Measurements from ENCODE around the gene SLC29A1. TPM values are rescaled to one million over a fixed set of nuclear protein-coding genes. Genes with fewer than 3 reads are reported as not detected.

SLC29A1 gene
- polyA plus RNA-seq, 1 experiment, result 34.1 TPM

DNA sequence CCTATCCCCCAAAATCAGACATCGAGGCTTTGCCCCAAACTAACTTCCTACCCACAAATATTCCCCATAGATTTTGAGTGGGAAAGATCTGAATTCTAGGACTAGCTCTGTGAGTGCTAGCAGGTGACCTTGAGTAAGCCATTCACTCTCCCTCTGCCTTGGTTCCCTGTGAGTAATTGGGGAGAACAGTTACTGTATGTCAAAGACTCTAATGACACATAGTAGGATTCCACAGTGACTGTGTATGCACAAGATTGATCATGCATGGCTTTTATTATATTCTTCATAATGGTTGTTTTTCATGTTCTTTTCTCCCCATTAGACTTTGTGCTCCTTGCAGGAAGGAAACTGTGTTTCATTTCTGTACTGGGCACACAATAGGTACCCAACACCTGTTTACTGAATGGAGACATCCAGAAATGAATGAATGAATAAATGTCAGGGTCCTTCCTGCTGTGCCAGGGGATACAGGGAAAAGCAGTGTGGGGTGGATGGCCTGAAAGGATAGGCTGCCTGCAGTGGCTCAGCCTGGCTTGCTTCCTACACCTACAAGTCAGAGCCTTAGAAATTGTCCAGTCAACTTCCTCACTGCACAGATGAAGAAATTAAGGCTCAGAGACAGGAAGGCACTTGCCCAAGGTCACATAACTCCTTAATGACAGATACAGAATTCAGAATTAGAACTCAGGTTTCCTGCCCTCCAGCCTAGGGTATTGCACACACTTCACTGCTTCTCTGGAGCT, 46.0 kb downstream of the SLC29A1 start:
- ChIA-PET POLR2A (no interaction called here), CTCF (interaction anchor here (0.9 to 8.7 kb wide), 14 partner anchors 9 to 168 kb away, joined by 3 to 138 read pairs (median 8); partner anchors contain the start of genes AARS2 and SLC35B2)
- Histone ChIP-seq H3K36me3 (ENCODE audit: control insufficient read depth, insufficient read depth, low read length) (no peaks in the 10 kb centered on the region), H3K4me3 (ENCODE audit: low read depth, low read length) (no peak overlapping the region), H3K27me3 (ENCODE audit: control insufficient read depth, insufficient read depth, low read length) (peaks cover 41% of the 10 kb centered on the region)
- no peak for DNase-seq (ENCODE audit: low read depth)
- TF ChIP-seq, protein P1, sequence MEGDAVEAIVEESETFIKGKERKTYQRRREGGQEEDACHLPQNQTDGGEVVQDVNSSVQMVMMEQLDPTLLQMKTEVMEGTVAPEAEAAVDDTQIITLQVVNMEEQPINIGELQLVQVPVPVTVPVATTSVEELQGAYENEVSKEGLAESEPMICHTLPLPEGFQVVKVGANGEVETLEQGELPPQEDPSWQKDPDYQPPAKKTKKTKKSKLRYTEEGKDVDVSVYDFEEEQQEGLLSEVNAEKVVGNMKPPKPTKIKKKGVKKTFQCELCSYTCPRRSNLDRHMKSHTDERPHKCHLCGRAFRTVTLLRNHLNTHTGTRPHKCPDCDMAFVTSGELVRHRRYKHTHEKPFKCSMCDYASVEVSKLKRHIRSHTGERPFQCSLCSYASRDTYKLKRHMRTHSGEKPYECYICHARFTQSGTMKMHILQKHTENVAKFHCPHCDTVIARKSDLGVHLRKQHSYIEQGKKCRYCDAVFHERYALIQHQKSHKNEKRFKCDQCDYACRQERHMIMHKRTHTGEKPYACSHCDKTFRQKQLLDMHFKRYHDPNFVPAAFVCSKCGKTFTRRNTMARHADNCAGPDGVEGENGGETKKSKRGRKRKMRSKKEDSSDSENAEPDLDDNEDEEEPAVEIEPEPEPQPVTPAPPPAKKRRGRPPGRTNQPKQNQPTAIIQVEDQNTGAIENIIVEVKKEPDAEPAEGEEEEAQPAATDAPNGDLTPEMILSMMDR (IDR thresholded peaks at IDR 0.05; ENCODE audit: insufficient read depth, low read depth, low read length), result no peak

DNA sequence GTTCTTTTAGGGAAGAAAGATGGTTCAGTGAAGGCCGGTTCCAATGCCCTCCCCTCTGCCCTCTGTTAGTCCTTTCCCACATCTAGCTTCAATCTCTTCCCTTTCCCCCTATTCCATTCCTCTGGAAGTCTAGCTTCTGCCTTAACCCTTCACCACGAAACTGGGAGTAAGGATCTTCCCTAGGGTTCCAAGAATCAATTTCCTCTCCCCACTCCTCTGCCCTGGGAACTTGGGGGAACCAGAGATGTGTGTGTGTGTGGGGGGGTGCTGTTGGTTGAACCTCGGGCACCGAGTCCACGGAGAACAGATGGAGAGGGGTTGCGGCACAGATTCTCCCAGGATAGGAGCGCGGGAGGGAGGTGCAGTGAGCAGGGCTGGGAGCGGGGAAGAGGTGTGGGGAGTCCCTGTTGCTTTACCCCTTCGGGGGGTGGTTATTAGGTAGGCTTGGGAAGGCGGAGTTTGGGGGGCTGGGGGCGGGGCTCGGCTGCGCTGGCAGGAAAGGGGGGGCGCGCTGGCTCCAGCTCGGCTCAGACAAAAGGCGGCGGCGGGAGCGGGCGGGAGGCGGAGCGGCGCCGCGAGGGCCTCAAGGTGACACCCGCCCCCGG, 46.6 kb downstream of the SLC29A1 start, which contains the start of gene TMEM151B:
Gene TMEM151B, plus strand, starts transcription at position 530 of the 605 bp plus-strand sequence. CDS start 293 bp downstream, outside the sequence.
- no peak for DNase-seq (ENCODE audit: low read depth)
- TF ChIP-seq, protein P1 (IDR thresholded peaks at IDR 0.05; ENCODE audit: insufficient read depth, low read depth, low read length), result no peak
- H3K27me3 ChIP-seq (ENCODE audit: control insufficient read depth, insufficient read depth, low read length), result peaks cover 42% of the 10 kb centered on the region
- POLR2A ChIA-PET, result no interaction called here
- no peaks in the 10 kb centered on the region for H3K36me3 ChIP-seq (ENCODE audit: control insufficient read depth, insufficient read depth, low read length)
- CTCF ChIA-PET, result interaction anchor here (0.9 to 8.7 kb wide), 9 partner anchors 8 to 76 kb away, joined by 3 to 138 read pairs (median 8); partner anchors contain the start of gene AARS2
- H3K4me3 ChIP-seq (ENCODE audit: low read depth, low read length), result no peak within 1 kb of the TSS

DNA sequence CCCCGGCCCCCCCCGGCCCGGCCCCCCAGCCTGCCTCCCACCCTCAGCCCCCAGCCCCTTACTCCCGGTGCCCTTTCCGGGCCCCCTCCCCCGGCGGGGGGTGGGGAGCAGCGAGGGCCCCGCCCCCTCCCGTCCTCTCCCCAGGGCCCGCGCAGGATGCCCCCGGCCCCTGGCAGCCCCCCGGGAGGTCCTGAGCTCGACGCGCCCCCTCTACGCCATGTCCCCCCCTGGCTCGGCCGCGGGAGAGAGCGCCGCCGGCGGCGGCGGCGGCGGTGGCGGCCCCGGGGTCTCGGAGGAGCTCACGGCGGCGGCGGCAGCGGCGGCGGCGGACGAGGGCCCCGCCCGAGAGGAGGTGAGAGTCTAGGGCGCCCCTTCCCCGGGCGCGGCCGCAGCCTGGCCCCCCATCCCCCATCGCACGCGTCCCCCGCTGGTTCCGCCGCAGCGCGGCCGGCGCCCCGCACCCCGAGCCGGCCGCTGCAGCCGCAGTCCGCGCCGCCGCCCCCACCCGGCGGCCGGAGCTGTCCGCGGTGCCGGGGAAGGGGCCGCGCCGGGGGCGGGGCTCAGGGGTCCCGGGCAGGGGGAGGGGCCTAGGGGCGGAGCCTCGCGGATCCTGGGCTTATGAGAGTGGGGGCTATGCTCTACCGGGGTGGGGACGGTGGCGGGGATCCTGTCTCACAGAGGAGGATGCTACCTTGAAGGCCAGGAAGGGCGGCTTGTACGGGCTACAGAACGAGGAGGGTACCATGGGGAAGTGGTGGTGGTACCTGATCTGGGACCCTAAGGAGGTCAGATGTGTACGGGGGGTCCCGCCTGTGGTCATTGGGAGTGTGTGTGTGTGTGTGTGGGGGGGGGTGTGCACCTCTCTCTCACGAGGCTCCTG, 47.4 kb downstream of the SLC29A1 start:
- no peaks in the 10 kb centered on the region for H3K36me3 ChIP-seq (ENCODE audit: control insufficient read depth, insufficient read depth, low read length)
- ChIA-PET POLR2A (no interaction called here), CTCF (interaction anchor here (1.1 to 8.7 kb wide), 3 partner anchors 42 to 65 kb away, joined by 3 to 138 read pairs (median 8); partner anchors contain the start of gene AARS2)
- H3K4me3 ChIP-seq (ENCODE audit: low read depth, low read length), result no peak overlapping the region
- peaks cover 42% of the 10 kb centered on the region for H3K27me3 ChIP-seq (ENCODE audit: control insufficient read depth, insufficient read depth, low read length)
- TF ChIP-seq, protein P1 (IDR thresholded peaks at IDR 0.05; ENCODE audit: insufficient read depth, low read depth, low read length), result no peak
- no peak for DNase-seq (ENCODE audit: low read depth)

DNA sequence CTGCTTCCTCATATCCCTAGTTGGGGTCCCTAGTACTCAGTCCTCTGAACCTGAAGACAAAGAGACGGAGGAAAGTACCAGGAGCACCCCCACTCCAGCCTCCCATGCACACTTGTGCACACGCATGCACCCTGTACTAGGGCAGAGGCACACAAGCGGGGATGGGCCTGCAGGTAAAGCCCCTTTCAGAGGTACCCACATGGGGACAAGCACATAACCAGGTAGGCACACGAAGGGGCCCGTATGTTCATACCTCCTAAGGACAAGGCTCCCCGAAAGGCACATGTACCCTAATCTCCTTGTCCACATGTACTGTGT, 48.0 kb downstream of the SLC29A1 start:
- no peaks in the 10 kb centered on the region for H3K36me3 ChIP-seq (ENCODE audit: control insufficient read depth, insufficient read depth, low read length)
- no peak for DNase-seq (ENCODE audit: low read depth)
- TF ChIP-seq, protein P1 (IDR thresholded peaks at IDR 0.05; ENCODE audit: insufficient read depth, low read depth, low read length), result no peak
- H3K27me3 ChIP-seq (ENCODE audit: control insufficient read depth, insufficient read depth, low read length), result peaks cover 42% of the 10 kb centered on the region
- CTCF ChIA-PET, result interaction anchor here (2.1 to 8.7 kb wide), 2 partner anchors 41 to 64 kb away, joined by 8 to 138 read pairs; partner anchors contain the start of gene AARS2
- POLR2A ChIA-PET, result no interaction called here
- H3K4me3 ChIP-seq (ENCODE audit: low read depth, low read length), result no peak overlapping the region

Measured in BJ (cell line).